ENCODE measurements around the gene YDJC. TPM values are rescaled to one million over a fixed set of nuclear protein-coding genes. Genes with fewer than 3 reads are reported as not detected.

The YDJC gene
- total and polyA plus RNA-seq, 2 of the 13 experiments (the other 11 are each of a cell fraction or from before 2014, with no cell fraction given) = 15.3 to 32.0 TPM

DNA sequence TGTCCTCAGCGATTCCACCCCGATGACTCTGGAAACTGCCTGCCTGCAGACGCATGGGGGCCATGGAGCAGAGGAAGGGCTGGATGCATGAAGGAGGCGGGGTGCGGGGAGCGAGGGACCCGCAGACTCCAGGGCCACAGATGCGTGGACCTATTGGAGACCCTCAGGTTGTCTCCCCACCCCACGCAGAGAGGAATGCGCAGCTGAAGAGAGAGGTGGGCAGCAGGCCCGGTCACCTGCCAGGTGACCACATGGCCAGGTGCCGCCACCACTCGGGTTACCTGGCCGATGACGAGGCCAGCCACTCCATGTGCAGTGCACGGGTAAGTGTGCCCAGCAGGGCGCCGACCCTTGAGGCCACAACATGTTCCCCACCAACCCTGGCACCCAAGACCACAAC, 3.1 kb upstream of the YDJC start (continued):
- no peak for TF ChIP-seq MXD4 (CRISPR knock-in tag; IDR thresholded peaks at IDR 0.05)
- no peak for TF ChIP-seq ZNF724P (CRISPR knock-in tag; IDR thresholded peaks at IDR 0.05; ENCODE audit: borderline replicate concordance)
- TF ChIP-seq MED13 (CRISPR knock-in tag; IDR thresholded peaks at IDR 0.05) = no peak

- H2AFZ ChIP-seq (ENCODE audit: low read length) = no peak within 1 kb of the TSS
- CTCF ChIA-PET (ENCODE audit: low intra/inter-chr PET ratio, low total read pairs) = no interaction called here
- ATAC-seq (peak; percentile 75), DNase-seq (ENCODE audit: low spot score) (peak; percentile 81), FAIRE-seq (peak; percentile 15)
- H3K27ac ChIP-seq (ENCODE audit: extremely low read length, insufficient read depth, low read length) = no peak within 1 kb of the TSS
- POLR2A ChIA-PET = interaction anchor here (0.6 to 2.1 kb wide), 4 partner anchors 9 to 72 kb away, joined by 4 to 34 read pairs (median 6); partner anchors contain the start of genes PPIL2 and SDF2L1
- H3K9ac ChIP-seq (ENCODE audit: insufficient read depth, low read depth, low read length) = no peak within 1 kb of the TSS
- BruUV-seq (replicated peaks) = no TSS peak
- peak within 1 kb of the TSS; percentile 35; the same call in 1 of the 2 replicates for H3K4me2 ChIP-seq (ENCODE audit: low read depth, low read length)
- intact Hi-C loops (cut with micrococcal nuclease; ENCODE audit: unreplicated experiment) = no loop called here
- no peaks in the 10 kb centered on the region for H3K9me3 ChIP-seq (ENCODE audit: low read length)
- peaks cover 56% of the 10 kb centered on the region for H3K4me1 ChIP-seq (ENCODE audit: insufficient read depth, low read length)
- H4K20me1 ChIP-seq (ENCODE audit: insufficient read depth, low read length) = no peaks in the 10 kb centered on the region
- in situ Hi-C loops (cut with HindIII; ENCODE audit: extremely low pct_ligation_motif_present, low pct_unique_long_range_greater_than_20kb) = no loop called here
- WGBS (ENCODE audit: low lambda C conversion rate) = 39% methylated on average over 27 of the region's 27 CpGs
- H3K79me2 ChIP-seq (ENCODE audit: insufficient read depth, low read length) = peaks cover 19% of the 10 kb centered on the region
- H3K4me3 ChIP-seq (replicated peaks in 1 of 3; ENCODE audit: insufficient read depth in 1 of 3, low read depth in 2 of 3, low read length in 3 of 3) = peak within 1 kb of the TSS in 1 of 3 experiments; percentile 14; a peak in 1 of 6 replicates
- H3K36me3 ChIP-seq (replicated peaks in 1 of 2; ENCODE audit: control insufficient read depth in 1 of 2, insufficient read depth in 2 of 2, low read length in 2 of 2) = peaks cover 2 to 13% of the 10 kb centered on the region in 2 experiments; a peak in 2 of 5 replicates
- H3K27me3 ChIP-seq (ENCODE audit: control insufficient read depth in 1 of 2, insufficient read depth in 2 of 2, low read length in 2 of 2) = peaks cover 0 to 4% of the 10 kb centered on the region in 2 experiments; a peak in 2 of 5 replicates
- TF ChIP-seq CHCHD3 (CRISPR knock-in tag; IDR thresholded peaks at IDR 0.05) (no peak), NCOR1 (IDR thresholded peaks at IDR 0.05; ENCODE audit: borderline replicate concordance, low read length) (no peak), PHB2 (IDR thresholded peaks at IDR 0.05; ENCODE audit: partially characterized antibody) (no peak), TSC22D2 (CRISPR knock-in tag; IDR thresholded peaks at IDR 0.05; ENCODE audit: borderline replicate concordance) (no peak), GABPB1 (CRISPR knock-in tag; IDR thresholded peaks at IDR 0.05) (peak; percentile 30; the same call in 1 of the 2 replicates), GMEB2 (CRISPR knock-in tag; IDR thresholded peaks at IDR 0.05; ENCODE audit: low read depth) (no peak), CCDC6 (CRISPR knock-in tag; IDR thresholded peaks at IDR 0.05) (no peak), KDM4B (CRISPR knock-in tag; IDR thresholded peaks at IDR 0.05) (no peak), SNAPC5 (CRISPR knock-in tag; IDR thresholded peaks at IDR 0.05; ENCODE audit: borderline replicate concordance) (no peak), GPBP1L1 (CRISPR knock-in tag; IDR thresholded peaks at IDR 0.05) (no peak), SOX6 (IDR thresholded peaks at IDR 0.05) (no peak), SOX6 (CRISPR knock-in tag; IDR thresholded peaks at IDR 0.05) (peak; percentile 63), FOXK2 (IDR thresholded peaks at IDR 0.05) (no peak)
- TF ChIP-seq, protein P1, sequence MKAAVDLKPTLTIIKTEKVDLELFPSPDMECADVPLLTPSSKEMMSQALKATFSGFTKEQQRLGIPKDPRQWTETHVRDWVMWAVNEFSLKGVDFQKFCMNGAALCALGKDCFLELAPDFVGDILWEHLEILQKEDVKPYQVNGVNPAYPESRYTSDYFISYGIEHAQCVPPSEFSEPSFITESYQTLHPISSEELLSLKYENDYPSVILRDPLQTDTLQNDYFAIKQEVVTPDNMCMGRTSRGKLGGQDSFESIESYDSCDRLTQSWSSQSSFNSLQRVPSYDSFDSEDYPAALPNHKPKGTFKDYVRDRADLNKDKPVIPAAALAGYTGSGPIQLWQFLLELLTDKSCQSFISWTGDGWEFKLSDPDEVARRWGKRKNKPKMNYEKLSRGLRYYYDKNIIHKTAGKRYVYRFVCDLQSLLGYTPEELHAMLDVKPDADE (CRISPR knock-in tag; IDR thresholded peaks at IDR 0.05) = no peak
Measured at GRCh38 chr22:21632237-21632895, 2.5 kb upstream of the YDJC start, which contains the start of gene CCDC116. CCDC116 (plus strand) TSS chr22:21632760; CDS start chr22:21633182, 422 bp downstream.
